ENCODE measurements around the gene FHIT. TPM values are rescaled to one million over a fixed set of nuclear protein-coding genes. Genes with fewer than 3 reads are reported as not detected.

FHIT gene
- total RNA-seq, 2 donors from 2014 or later, result 6.8 to 12.3 TPM

DNA sequence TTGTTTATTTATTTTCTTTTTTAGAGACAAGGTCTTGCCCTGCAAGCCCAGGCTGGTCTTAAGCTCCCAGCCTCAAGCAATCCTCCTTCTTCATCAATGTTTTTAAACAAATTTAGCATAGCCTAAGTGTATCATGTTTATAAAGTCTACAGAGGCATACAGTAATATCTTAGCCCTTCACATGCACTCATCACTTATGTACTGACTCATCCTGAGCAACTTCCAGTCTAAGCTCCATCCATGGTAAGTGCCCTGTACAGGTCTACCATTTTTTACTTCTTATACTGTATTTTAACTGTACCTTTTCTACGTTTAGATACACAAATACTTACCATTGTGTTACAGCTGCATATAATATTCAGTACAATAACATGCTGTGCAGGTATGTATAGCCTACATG lies 860.0 kb downstream of the FHIT start:
- 74 to 100% methylated on average over 1 of the region's 1 CpG for WGBS, 2 experiments (ENCODE audit: insufficient coverage in 1 of 2, insufficient read length in 1 of 2)
- no peaks in the 10 kb centered on the region for H3K27me3 ChIP-seq (ENCODE audit: control insufficient read depth, insufficient read depth, low read length, poor library complexity, severe bottlenecking)
- Mint-ChIP-seq H3K27ac (no peak overlapping the region), H3K27me3 (ENCODE audit: insufficient read depth) (no peaks in the 10 kb centered on the region), H3K4me1 (peaks cover 3% of the 10 kb centered on the region), H3K4me3 (no peak overlapping the region), H3K36me3 (ENCODE audit: low read depth) (no peaks in the 10 kb centered on the region), H3K9me3 (no peaks in the 10 kb centered on the region)
- peaks cover 5% of the 10 kb centered on the region for H3K9me3 ChIP-seq (ENCODE audit: control insufficient read depth, low read length)
- no peak overlapping the region for H3K4me3 ChIP-seq (ENCODE audit: low read length)
- TF ChIP-seq, protein P1, sequence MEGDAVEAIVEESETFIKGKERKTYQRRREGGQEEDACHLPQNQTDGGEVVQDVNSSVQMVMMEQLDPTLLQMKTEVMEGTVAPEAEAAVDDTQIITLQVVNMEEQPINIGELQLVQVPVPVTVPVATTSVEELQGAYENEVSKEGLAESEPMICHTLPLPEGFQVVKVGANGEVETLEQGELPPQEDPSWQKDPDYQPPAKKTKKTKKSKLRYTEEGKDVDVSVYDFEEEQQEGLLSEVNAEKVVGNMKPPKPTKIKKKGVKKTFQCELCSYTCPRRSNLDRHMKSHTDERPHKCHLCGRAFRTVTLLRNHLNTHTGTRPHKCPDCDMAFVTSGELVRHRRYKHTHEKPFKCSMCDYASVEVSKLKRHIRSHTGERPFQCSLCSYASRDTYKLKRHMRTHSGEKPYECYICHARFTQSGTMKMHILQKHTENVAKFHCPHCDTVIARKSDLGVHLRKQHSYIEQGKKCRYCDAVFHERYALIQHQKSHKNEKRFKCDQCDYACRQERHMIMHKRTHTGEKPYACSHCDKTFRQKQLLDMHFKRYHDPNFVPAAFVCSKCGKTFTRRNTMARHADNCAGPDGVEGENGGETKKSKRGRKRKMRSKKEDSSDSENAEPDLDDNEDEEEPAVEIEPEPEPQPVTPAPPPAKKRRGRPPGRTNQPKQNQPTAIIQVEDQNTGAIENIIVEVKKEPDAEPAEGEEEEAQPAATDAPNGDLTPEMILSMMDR (conservative IDR thresholded peaks at IDR 0.05), result no peak
- no peaks in the 10 kb centered on the region for H3K4me1 ChIP-seq (ENCODE audit: control insufficient read depth, insufficient read depth, low read length)
- H3K36me3 ChIP-seq (ENCODE audit: control insufficient read depth, insufficient read depth, low read length), result no peaks in the 10 kb centered on the region
- DNase-seq, result no peak
- H3K9ac ChIP-seq (ENCODE audit: extremely low read depth, low read length, poor library complexity, severe bottlenecking), result no peak overlapping the region
- H3K27ac ChIP-seq (ENCODE audit: low read depth, low read length), result no peak overlapping the region

DNA sequence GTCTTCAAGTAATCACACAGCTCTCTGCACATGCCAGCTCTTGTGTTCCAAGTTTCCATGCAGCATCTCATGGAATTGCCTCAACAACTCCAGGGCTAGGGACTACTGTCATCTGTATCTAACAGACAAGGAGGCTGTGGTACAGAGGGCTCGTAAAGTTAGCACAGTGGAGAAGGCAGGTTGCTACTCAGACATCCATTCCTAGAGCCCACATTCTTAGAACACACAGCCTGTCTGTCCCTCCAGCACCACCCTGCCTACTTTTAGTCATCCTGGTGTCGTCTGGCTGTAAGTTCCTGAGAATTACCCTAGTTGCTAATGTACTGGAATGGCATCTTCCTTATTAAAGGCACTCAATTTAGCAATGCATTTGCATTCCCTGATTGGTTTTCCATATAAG lies 862.5 kb downstream of the FHIT start:
- Histone ChIP-seq H3K9me3 (ENCODE audit: control insufficient read depth, low read length) (peaks cover 5% of the 10 kb centered on the region), H3K4me1 (ENCODE audit: control insufficient read depth, insufficient read depth, low read length) (no peaks in the 10 kb centered on the region), H3K36me3 (ENCODE audit: control insufficient read depth, insufficient read depth, low read length) (no peaks in the 10 kb centered on the region), H3K27ac (ENCODE audit: low read depth, low read length) (no peak overlapping the region), H3K9ac (ENCODE audit: extremely low read depth, low read length, poor library complexity, severe bottlenecking) (no peak overlapping the region), H3K27me3 (ENCODE audit: control insufficient read depth, insufficient read depth, low read length, poor library complexity, severe bottlenecking) (no peaks in the 10 kb centered on the region), H3K4me3 (ENCODE audit: low read length) (no peak overlapping the region)
- H3K9me3 Mint-ChIP-seq, result no peaks in the 10 kb centered on the region
- WGBS, 2 experiments (ENCODE audit: insufficient coverage in 1 of 2, insufficient read length in 1 of 2), result 92 to 100% methylated on average over 1 to 2 of the region's 2 CpGs
- no peaks in the 10 kb centered on the region for H3K36me3 Mint-ChIP-seq (ENCODE audit: low read depth)
- no peak overlapping the region for H3K4me3 Mint-ChIP-seq
- H3K27ac Mint-ChIP-seq, result no peak overlapping the region
- DNase-seq, result no peak
- H3K27me3 Mint-ChIP-seq (ENCODE audit: insufficient read depth), result no peaks in the 10 kb centered on the region
- TF ChIP-seq, protein P1 (conservative IDR thresholded peaks at IDR 0.05), result no peak
- H3K4me1 Mint-ChIP-seq, result peaks cover 4% of the 10 kb centered on the region

DNA sequence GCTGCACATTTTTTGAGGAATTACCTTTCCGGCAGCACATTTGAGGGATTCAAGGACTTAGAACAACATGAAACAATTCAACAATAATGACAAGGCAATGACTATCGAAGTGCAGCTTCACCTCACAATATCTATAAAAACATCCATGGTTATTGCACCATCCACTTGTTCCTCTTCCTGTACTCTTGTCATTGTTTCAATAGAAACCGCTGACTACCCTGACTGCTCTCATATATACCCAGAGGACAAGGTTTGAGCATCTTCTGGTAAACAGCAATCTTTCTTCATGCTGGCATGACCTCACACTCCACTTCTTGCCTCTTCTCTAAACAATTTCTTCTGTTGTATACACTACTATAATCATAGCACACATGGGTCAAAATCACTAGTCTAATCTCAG lies 864.9 kb downstream of the FHIT start:
- Mint-ChIP-seq H3K4me3 (no peak overlapping the region), H3K36me3 (ENCODE audit: low read depth) (no peaks in the 10 kb centered on the region), H3K4me1 (peaks cover 7% of the 10 kb centered on the region), H3K9me3 (no peaks in the 10 kb centered on the region), H3K27me3 (ENCODE audit: insufficient read depth) (no peaks in the 10 kb centered on the region), H3K27ac (no peak overlapping the region)
- Histone ChIP-seq H3K27ac (ENCODE audit: low read depth, low read length) (no peak overlapping the region), H3K9ac (ENCODE audit: extremely low read depth, low read length, poor library complexity, severe bottlenecking) (no peak overlapping the region), H3K27me3 (ENCODE audit: control insufficient read depth, insufficient read depth, low read length, poor library complexity, severe bottlenecking) (no peaks in the 10 kb centered on the region), H3K4me1 (ENCODE audit: control insufficient read depth, insufficient read depth, low read length) (no peaks in the 10 kb centered on the region), H3K9me3 (ENCODE audit: control insufficient read depth, low read length) (peaks cover 5% of the 10 kb centered on the region), H3K36me3 (ENCODE audit: control insufficient read depth, insufficient read depth, low read length) (no peaks in the 10 kb centered on the region), H3K4me3 (ENCODE audit: low read length) (no peak overlapping the region)
- TF ChIP-seq, protein P1 (conservative IDR thresholded peaks at IDR 0.05), result no peak
- DNase-seq, result no peak
- 77 to 88% methylated on average over 3 of the region's 3 CpGs for WGBS, 2 experiments (ENCODE audit: insufficient coverage in 1 of 2, insufficient read length in 1 of 2)
